ENCODE data around the gene WDR36.

DNA sequence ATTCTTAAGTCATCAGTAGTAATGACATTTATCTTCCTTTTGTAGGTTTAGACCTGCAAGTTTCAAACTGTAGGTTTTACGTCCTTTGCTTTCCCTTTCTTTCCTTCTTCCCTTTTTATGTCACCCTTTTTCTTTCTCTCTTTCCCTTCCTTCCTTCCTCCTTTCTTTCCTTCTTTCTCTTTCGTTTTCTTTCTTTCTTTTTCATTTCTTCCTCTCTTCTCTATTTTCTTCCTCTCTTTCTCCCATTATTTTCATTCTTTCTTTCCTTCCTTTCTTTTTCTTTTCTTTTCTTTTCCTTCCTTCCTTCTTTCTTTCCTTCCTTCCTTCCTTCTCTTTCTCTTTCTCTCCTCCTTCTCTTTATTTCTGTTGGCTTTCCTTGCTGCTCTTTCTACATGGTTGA, 59.9 kb downstream of the WDR36 start:
- TF ChIP-seq, protein P1, sequence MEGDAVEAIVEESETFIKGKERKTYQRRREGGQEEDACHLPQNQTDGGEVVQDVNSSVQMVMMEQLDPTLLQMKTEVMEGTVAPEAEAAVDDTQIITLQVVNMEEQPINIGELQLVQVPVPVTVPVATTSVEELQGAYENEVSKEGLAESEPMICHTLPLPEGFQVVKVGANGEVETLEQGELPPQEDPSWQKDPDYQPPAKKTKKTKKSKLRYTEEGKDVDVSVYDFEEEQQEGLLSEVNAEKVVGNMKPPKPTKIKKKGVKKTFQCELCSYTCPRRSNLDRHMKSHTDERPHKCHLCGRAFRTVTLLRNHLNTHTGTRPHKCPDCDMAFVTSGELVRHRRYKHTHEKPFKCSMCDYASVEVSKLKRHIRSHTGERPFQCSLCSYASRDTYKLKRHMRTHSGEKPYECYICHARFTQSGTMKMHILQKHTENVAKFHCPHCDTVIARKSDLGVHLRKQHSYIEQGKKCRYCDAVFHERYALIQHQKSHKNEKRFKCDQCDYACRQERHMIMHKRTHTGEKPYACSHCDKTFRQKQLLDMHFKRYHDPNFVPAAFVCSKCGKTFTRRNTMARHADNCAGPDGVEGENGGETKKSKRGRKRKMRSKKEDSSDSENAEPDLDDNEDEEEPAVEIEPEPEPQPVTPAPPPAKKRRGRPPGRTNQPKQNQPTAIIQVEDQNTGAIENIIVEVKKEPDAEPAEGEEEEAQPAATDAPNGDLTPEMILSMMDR (IDR thresholded peaks at IDR 0.05): no peak
- no peak for TF ChIP-seq POLR2A (IDR thresholded peaks at IDR 0.05)
